Stomach (tissue), 4 donors: ENCODE results near the gene CCDC146.
"Not testable (repeated sequence)": the region's sequence is repeated elsewhere in the genome, so short reads cannot be mapped to it uniquely, and the experiment has no call there.

Experiments
- EP300 ChIP-seq: sonication (generic); formaldehyde crosslinking; IDR thresholded peaks from one replicate; pipeline ENCODE4 v1.6.1; 2017; ENCODE audit warnings: antibody characterized with exemption
- POLR2A ChIP-seq, 4 donors: fragments of 450-650 bp; IDR thresholded peaks; one replicate each; pipeline ENCODE4 v1.6.1; 2016; ENCODE audit warnings: antibody characterized with exemption in 4 of 4, control low read depth in 2 of 4, mild to moderate bottlenecking in 1 of 4, moderate library complexity in 1 of 4
- TF ChIP-seq, protein P1 (sequence below), 7 experiments: fragments of 450-650 bp in 4 of 7; fragments of 200-600 bp in 3 of 7; sonication (generic) in 3 of 7; IDR thresholded peaks; one replicate each; pipeline ENCODE4 v1.5.1; 2016 to 2019; ENCODE audit warnings: antibody characterized with exemption in 7 of 7, control low read depth in 2 of 7, mild to moderate bottlenecking in 1 of 7

GRCh38 chr7:77101187-77101586 is 21.2 kb upstream of the CCDC146 start:
- TF ChIP-seq, protein P1, sequence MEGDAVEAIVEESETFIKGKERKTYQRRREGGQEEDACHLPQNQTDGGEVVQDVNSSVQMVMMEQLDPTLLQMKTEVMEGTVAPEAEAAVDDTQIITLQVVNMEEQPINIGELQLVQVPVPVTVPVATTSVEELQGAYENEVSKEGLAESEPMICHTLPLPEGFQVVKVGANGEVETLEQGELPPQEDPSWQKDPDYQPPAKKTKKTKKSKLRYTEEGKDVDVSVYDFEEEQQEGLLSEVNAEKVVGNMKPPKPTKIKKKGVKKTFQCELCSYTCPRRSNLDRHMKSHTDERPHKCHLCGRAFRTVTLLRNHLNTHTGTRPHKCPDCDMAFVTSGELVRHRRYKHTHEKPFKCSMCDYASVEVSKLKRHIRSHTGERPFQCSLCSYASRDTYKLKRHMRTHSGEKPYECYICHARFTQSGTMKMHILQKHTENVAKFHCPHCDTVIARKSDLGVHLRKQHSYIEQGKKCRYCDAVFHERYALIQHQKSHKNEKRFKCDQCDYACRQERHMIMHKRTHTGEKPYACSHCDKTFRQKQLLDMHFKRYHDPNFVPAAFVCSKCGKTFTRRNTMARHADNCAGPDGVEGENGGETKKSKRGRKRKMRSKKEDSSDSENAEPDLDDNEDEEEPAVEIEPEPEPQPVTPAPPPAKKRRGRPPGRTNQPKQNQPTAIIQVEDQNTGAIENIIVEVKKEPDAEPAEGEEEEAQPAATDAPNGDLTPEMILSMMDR (IDR thresholded peaks at IDR 0.05): not testable (repeated sequence)
- not testable (repeated sequence) for TF ChIP-seq EP300; POLR2A (IDR thresholded peaks at IDR 0.05)
